HAP-1 (cell line): ENCODE measurements around the gene ASB8.
"Not testable (repeated sequence)": the region's sequence is repeated elsewhere in the genome, so short reads cannot be mapped to it uniquely, and the experiment has no call there.

ENCODE experiments used
- DNase-seq, 2 experiments: peaks; one replicate each; pipeline ENCODE4 v3.0.0-alpha.2; 2016 to 2020; ENCODE audit warnings: low spot score in 2 of 2
- H3K27me3 ChIP-seq: fragments of 250-450 bp; sonication (Bioruptor Pico); 2 replicates; pipeline ENCODE4 v1.5.1; 2020; ENCODE audit warnings: low read depth, mild to moderate bottlenecking, moderate library complexity
- H3K36me3 ChIP-seq: fragments of 250-450 bp; sonication (Bioruptor Pico); replicated peaks from 2 replicates; pipeline ENCODE4 v1.5.1; 2020; ENCODE audit warnings: mild to moderate bottlenecking
- H3K4me1 ChIP-seq: fragments of 250-450 bp; sonication (Bioruptor Pico); 2 replicates; pipeline ENCODE4 v1.5.1; 2020; ENCODE audit warnings: mild to moderate bottlenecking
- H3K4me3 ChIP-seq: fragments of 250-450 bp; sonication (Bioruptor Pico); 2 replicates; pipeline ENCODE4 v1.5.1; 2020; ENCODE audit warnings: mild to moderate bottlenecking, moderate library complexity
- H3K9me3 ChIP-seq: fragments of 250-450 bp; sonication (Bioruptor Pico); 2 replicates; pipeline ENCODE4 v1.5.1; 2020; ENCODE audit warnings: mild to moderate bottlenecking, moderate library complexity
- in situ Hi-C: fragments of 300-500 bp; cut with MboI; formaldehyde crosslinking; loops from 3 replicates; pipeline ENCODE4 v1.14.3; 2020; ENCODE audit warnings: low sequenced_read_pairs, inconsistent platforms, mixed read lengths

ASB8 gene

GRCh38 chr12:48175613-48176416, 18.5 kb upstream of the ASB8 start:
- in situ Hi-C loops, result no loop called here
- H3K4me3 ChIP-seq, result no peak overlapping the region
- H3K36me3 ChIP-seq, result no peaks in the 10 kb centered on the region

GRCh38 chr12:48169011-48169410, 11.7 kb upstream of the ASB8 start:
- in situ Hi-C loops, result loop anchor here (10.0 kb wide), 1 partner anchor 454 kb away; no protein-coding TSS in a partner anchor
- Histone ChIP-seq H3K27me3 (no peaks in the 10 kb centered on the region), H3K9me3 (no peaks in the 10 kb centered on the region), H3K4me1 (peaks cover 10% of the 10 kb centered on the region), H3K4me3 (no peak overlapping the region), H3K36me3 (no peaks in the 10 kb centered on the region)
- no peak for DNase-seq

More at GRCh38 chr12:48175613-48176416, 18.5 kb upstream of the ASB8 start:
- DNase-seq, result no peak
- Histone ChIP-seq H3K9me3 (no peaks in the 10 kb centered on the region), H3K27me3 (peaks cover 6% of the 10 kb centered on the region), H3K4me1 (no peaks in the 10 kb centered on the region)

GRCh38 chr12:48165089-48165981, 8.0 kb upstream of the ASB8 start:
- in situ Hi-C loops, result loop anchor here (10.0 kb wide), 1 partner anchor 451 kb away; no protein-coding TSS in a partner anchor
- Histone ChIP-seq H3K36me3 (no peaks in the 10 kb centered on the region), H3K27me3 (no peaks in the 10 kb centered on the region), H3K4me1 (peaks cover 15% of the 10 kb centered on the region), H3K9me3 (no peaks in the 10 kb centered on the region), H3K4me3 (no peak overlapping the region)
- peak; percentile 69 to 71 for DNase-seq

- Histone ChIP-seq H3K9me3 (no peaks in the 10 kb centered on the region), H3K4me3 (no peak overlapping the region), H3K27me3 (no peaks in the 10 kb centered on the region), H3K36me3 (no peaks in the 10 kb centered on the region), H3K4me1 (peaks cover 12% of the 10 kb centered on the region)
- peak in 1 of 2 experiments; percentile 33 for DNase-seq
- in situ Hi-C loops, result loop anchor here (10.0 kb wide), 1 partner anchor 450 kb away; no protein-coding TSS in a partner anchor
Measured at GRCh38 chr12:48164451-48164850, 7.1 kb upstream of the ASB8 start.

GRCh38 chr12:48163150-48163747, 5.9 kb upstream of the ASB8 start:
- in situ Hi-C loops, result loop anchor here (10.0 kb wide), 1 partner anchor 448 kb away; no protein-coding TSS in a partner anchor

GRCh38 chr12:48160807-48161206, 3.5 kb upstream of the ASB8 start:
- Histone ChIP-seq H3K9me3 (no peaks in the 10 kb centered on the region), H3K27me3 (no peaks in the 10 kb centered on the region), H3K4me1 (peaks cover 22% of the 10 kb centered on the region), H3K36me3 (no peaks in the 10 kb centered on the region), H3K4me3 (no peak overlapping the region)
- no peak for DNase-seq
- in situ Hi-C loops, result loop anchor here (10.0 kb wide), 1 partner anchor 446 kb away; no protein-coding TSS in a partner anchor

More at GRCh38 chr12:48163150-48163747, 5.9 kb upstream of the ASB8 start:
- H3K4me1 ChIP-seq, result peaks cover 12% of the 10 kb centered on the region
- H3K27me3 ChIP-seq, result no peaks in the 10 kb centered on the region
- H3K4me3 ChIP-seq, result no peak overlapping the region
- DNase-seq, result no peak
- no peaks in the 10 kb centered on the region for H3K36me3 ChIP-seq
- no peaks in the 10 kb centered on the region for H3K9me3 ChIP-seq

GRCh38 chr12:48160046-48160445, 2.7 kb upstream of the ASB8 start:
- no peaks in the 10 kb centered on the region for H3K9me3 ChIP-seq
- H3K4me3 ChIP-seq, result no peak overlapping the region
- H3K27me3 ChIP-seq, result no peaks in the 10 kb centered on the region
- in situ Hi-C loops, result loop anchor here (10.0 kb wide), 1 partner anchor 445 kb away; no protein-coding TSS in a partner anchor
- H3K4me1 ChIP-seq, result peaks cover 22% of the 10 kb centered on the region
- no peaks in the 10 kb centered on the region for H3K36me3 ChIP-seq
- no peak for DNase-seq

GRCh38 chr12:48157889-48158370, 615 bp upstream of the ASB8 start:
- Histone ChIP-seq H3K36me3 (0 out of 2 replicates have a peak, but pooled peaks cover 3% of the 10 kb centered on the region), H3K4me1 (peaks cover 10% of the 10 kb centered on the region), H3K9me3 (no peaks in the 10 kb centered on the region), H3K27me3 (no peaks in the 10 kb centered on the region), H3K4me3 (peak overlapping the region; percentile 75)
- no peak for DNase-seq
- in situ Hi-C loops, result no loop called here

GRCh38 chr12:48156652-48157017, 680 bp downstream of the ASB8 start:
- Histone ChIP-seq H3K4me3 (peak overlapping the region; percentile 75), H3K27me3 (no peaks in the 10 kb centered on the region), H3K4me1 (peaks cover 10% of the 10 kb centered on the region), H3K36me3 (0 out of 2 replicates have a peak, but pooled peaks cover 4% of the 10 kb centered on the region), H3K9me3 (no peaks in the 10 kb centered on the region)
- in situ Hi-C loops, result no loop called here
- peak in 1 of 2 experiments; percentile 10 for DNase-seq

GRCh38 chr12:48155786-48156185, 1.5 kb downstream of the ASB8 start:
- H3K27me3 ChIP-seq, H3K4me3 ChIP-seq, DNase-seq, in situ Hi-C loops, H3K36me3 ChIP-seq, H3K9me3 ChIP-seq: not testable (repeated sequence)
- H3K4me1 ChIP-seq, result peaks cover 10% of the 10 kb centered on the region

- Histone ChIP-seq H3K9me3 (no peaks in the 10 kb centered on the region), H3K36me3 (peaks cover 40% of the 10 kb centered on the region), H3K27me3 (no peaks in the 10 kb centered on the region), H3K4me1 (peaks cover 3% of the 10 kb centered on the region), H3K4me3 (no peak overlapping the region)
- in situ Hi-C loops, result no loop called here
- DNase-seq, result no peak
Measured at GRCh38 chr12:48151103-48151771, 6.1 kb downstream of the ASB8 start.

- H3K4me1 ChIP-seq, result no peaks in the 10 kb centered on the region
- H3K27me3 ChIP-seq, result no peaks in the 10 kb centered on the region
- in situ Hi-C loops, result no loop called here
- no peak overlapping the region for H3K4me3 ChIP-seq
- H3K9me3 ChIP-seq, result no peaks in the 10 kb centered on the region
- H3K36me3 ChIP-seq, result peaks cover 75% of the 10 kb centered on the region
- DNase-seq, result no peak
Measured at GRCh38 chr12:48145981-48146380, 11.3 kb downstream of the ASB8 start.

- in situ Hi-C loops, result no loop called here
- H3K4me3 ChIP-seq, result no peak overlapping the region
- peaks cover 80% of the 10 kb centered on the region for H3K36me3 ChIP-seq
- H3K27me3 ChIP-seq, result no peaks in the 10 kb centered on the region
- H3K4me1 ChIP-seq, result no peaks in the 10 kb centered on the region
- no peaks in the 10 kb centered on the region for H3K9me3 ChIP-seq
- DNase-seq, result no peak
Measured at GRCh38 chr12:48143898-48144297, 13.4 kb downstream of the ASB8 start.
